ENCODE results near the gene GGACT.

- TF ChIP-seq CTCF (IDR thresholded peaks at IDR 0.05; ENCODE audit: low read depth, low read length) (peak; percentile 99), EZH2phosphoT487 (IDR thresholded peaks at IDR 0.05; ENCODE audit: low read depth) (no peak)
These were observed 73.7 kb downstream of the GGACT start for GRCh38 chr13:100514788-100515409.

Data from OCI-LY3 (cell line).